ENCODE results near the gene EPB41L1. TPM values are rescaled to one million over a fixed set of nuclear protein-coding genes. Genes with fewer than 3 reads are reported as not detected.

EPB41L1 gene
- total and polyA plus RNA-seq, 2 experiments from 2014 or later, result 24.1 to 48.7 TPM

GRCh38 chr20:36106606-36107005 lies 47.9 kb upstream of the EPB41L1 start:
- H4K20me1 ChIP-seq (replicated peaks; ENCODE audit: insufficient read depth), result no peaks in the 10 kb centered on the region
- Mint-ChIP-seq H3K27ac (no peak overlapping the region), H3K36me3 (ENCODE audit: low read depth) (no peaks in the 10 kb centered on the region), H3K9me3 (no peaks in the 10 kb centered on the region), H3K4me3 (no peak overlapping the region), H3K27me3 (ENCODE audit: insufficient read depth, low read depth, poor library complexity) (peaks cover 19% of the 10 kb centered on the region), H3K4me1 (peaks cover 9% of the 10 kb centered on the region)
- TF ChIP-seq REST (IDR thresholded peaks at IDR 0.05; ENCODE audit: unreplicated experiment) (no peak), ZNF462 (CRISPR knock-in tag; IDR thresholded peaks at IDR 0.05) (no peak), JUNB (IDR thresholded peaks at IDR 0.05; ENCODE audit: unreplicated experiment) (no peak), POLR2AphosphoS5 (IDR thresholded peaks at IDR 0.05; ENCODE audit: low read depth) (no peak), ZNF331 (CRISPR knock-in tag; IDR thresholded peaks at IDR 0.05; ENCODE audit: low read depth) (no peak), STAT1 (IDR thresholded peaks at IDR 0.05; ENCODE audit: unreplicated experiment) (no peak), EZH2 (IDR thresholded peaks at IDR 0.05; ENCODE audit: low read depth, unreplicated experiment) (no peak), ZNF114 (CRISPR knock-in tag; IDR thresholded peaks at IDR 0.05) (no peak), EZH2phosphoT487 (IDR thresholded peaks at IDR 0.05; ENCODE audit: unreplicated experiment) (no peak), CREB1 (CRISPR knock-in tag; IDR thresholded peaks at IDR 0.05; ENCODE audit: low read depth) (no peak), NANOG (IDR thresholded peaks at IDR 0.05; ENCODE audit: borderline replicate concordance) (no peak), ETS1 (IDR thresholded peaks at IDR 0.05) (no peak)
- TF ChIP-seq, protein P1, sequence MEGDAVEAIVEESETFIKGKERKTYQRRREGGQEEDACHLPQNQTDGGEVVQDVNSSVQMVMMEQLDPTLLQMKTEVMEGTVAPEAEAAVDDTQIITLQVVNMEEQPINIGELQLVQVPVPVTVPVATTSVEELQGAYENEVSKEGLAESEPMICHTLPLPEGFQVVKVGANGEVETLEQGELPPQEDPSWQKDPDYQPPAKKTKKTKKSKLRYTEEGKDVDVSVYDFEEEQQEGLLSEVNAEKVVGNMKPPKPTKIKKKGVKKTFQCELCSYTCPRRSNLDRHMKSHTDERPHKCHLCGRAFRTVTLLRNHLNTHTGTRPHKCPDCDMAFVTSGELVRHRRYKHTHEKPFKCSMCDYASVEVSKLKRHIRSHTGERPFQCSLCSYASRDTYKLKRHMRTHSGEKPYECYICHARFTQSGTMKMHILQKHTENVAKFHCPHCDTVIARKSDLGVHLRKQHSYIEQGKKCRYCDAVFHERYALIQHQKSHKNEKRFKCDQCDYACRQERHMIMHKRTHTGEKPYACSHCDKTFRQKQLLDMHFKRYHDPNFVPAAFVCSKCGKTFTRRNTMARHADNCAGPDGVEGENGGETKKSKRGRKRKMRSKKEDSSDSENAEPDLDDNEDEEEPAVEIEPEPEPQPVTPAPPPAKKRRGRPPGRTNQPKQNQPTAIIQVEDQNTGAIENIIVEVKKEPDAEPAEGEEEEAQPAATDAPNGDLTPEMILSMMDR (conservative IDR thresholded peaks at IDR 0.05; ENCODE audit: low read depth in 2 of 2), result no peak
- H3K79me2 ChIP-seq (replicated peaks; ENCODE audit: insufficient read depth), result no peaks in the 10 kb centered on the region
- H3K9me2 ChIP-seq (ENCODE audit: insufficient read depth), result no peaks in the 10 kb centered on the region
- H3K36me3 ChIP-seq (ENCODE audit: insufficient read depth), result no peaks in the 10 kb centered on the region
- no peak overlapping the region for H3K27ac ChIP-seq (ENCODE audit: low read depth)
- no peaks in the 10 kb centered on the region for H3K27me3 ChIP-seq (ENCODE audit: insufficient read depth)
- H3F3A ChIP-seq (replicated peaks; ENCODE audit: low read depth), result no peaks in the 10 kb centered on the region
- H3K4me1 ChIP-seq (ENCODE audit: insufficient read depth), result no peaks in the 10 kb centered on the region
- no peak for DNase-seq (ENCODE audit: low spot score)
- H3K4me3 ChIP-seq, result no peak overlapping the region
- no peak overlapping the region for H2AFZ ChIP-seq
- H3K4me2 ChIP-seq, result no peak overlapping the region
- no peak for ATAC-seq
